ENCODE results near the gene CDC42BPB. TPM values are rescaled to one million over a fixed set of nuclear protein-coding genes. Genes with fewer than 3 reads are reported as not detected.

CDC42BPB gene
- total RNA-seq, 6 donors from 2014 or later = 108 to 268 (median 124) TPM

GRCh38 chr14:102885737-102886447 is 171.5 kb downstream of the CDC42BPB start:
- Histone ChIP-seq H3K4me3 (no peak overlapping the region), H3K27ac (no peak overlapping the region), H3K27me3 (no peaks in the 10 kb centered on the region), H3K4me1 (no peaks in the 10 kb centered on the region), H3K36me3 (peaks cover 0 to 42% (median 11%) of the 10 kb centered on the region in 4 donors), H3K9me3 (no peaks in the 10 kb centered on the region)
- ATAC-seq (ENCODE audit: low FRiP score in 2 of 2) (no peak), DNase-seq (no peak)
- 95 to 97% methylated on average over 21 to 22 of the region's 22 CpGs for WGBS, 2 donors
- TF ChIP-seq POLR2A (IDR thresholded peaks at IDR 0.05) (no peak), CTCF (IDR thresholded peaks at IDR 0.05) (no peak), EP300 (IDR thresholded peaks at IDR 0.05) (no peak), POLR2AphosphoS5 (IDR thresholded peaks at IDR 0.05) (no peak)

GRCh38 chr14:102883554-102883953 is 173.8 kb downstream of the CDC42BPB start:
- H3K27ac ChIP-seq = no peak overlapping the region
- ATAC-seq (ENCODE audit: low FRiP score in 2 of 2) (no peak), DNase-seq (no peak)
- WGBS, 2 donors = 95 to 98% methylated on average over 14 of the region's 14 CpGs
- H3K27me3 ChIP-seq = no peaks in the 10 kb centered on the region
- H3K9me3 ChIP-seq = no peaks in the 10 kb centered on the region
- H3K36me3 ChIP-seq = peaks cover 0 to 32% (median 10%) of the 10 kb centered on the region in 4 donors
- no peak for TF ChIP-seq EP300 (IDR thresholded peaks at IDR 0.05)
- no peak for TF ChIP-seq POLR2AphosphoS5 (IDR thresholded peaks at IDR 0.05)
- TF ChIP-seq CTCF (IDR thresholded peaks at IDR 0.05) = no peak
- no peak overlapping the region for H3K4me3 ChIP-seq
- peaks cover 0 to 10% (median 0%) of the 10 kb centered on the region in 4 donors for H3K4me1 ChIP-seq

- peaks cover 0 to 30% (median 10%) of the 10 kb centered on the region in 4 donors for H3K36me3 ChIP-seq
- TF ChIP-seq CTCF (IDR thresholded peaks at IDR 0.05) = no peak
- no peak for TF ChIP-seq POLR2A (IDR thresholded peaks at IDR 0.05)
- no peaks in the 10 kb centered on the region for H3K9me3 ChIP-seq
- peaks cover 0 to 11% (median 0%) of the 10 kb centered on the region in 4 donors for H3K4me1 ChIP-seq
- ATAC-seq (ENCODE audit: low FRiP score in 2 of 2) (no peak), DNase-seq (no peak)
- no peaks in the 10 kb centered on the region for H3K27me3 ChIP-seq
- no peak overlapping the region for H3K27ac ChIP-seq
- 94 to 96% methylated on average over 5 of the region's 5 CpGs for WGBS, 2 donors
- no peak overlapping the region for H3K4me3 ChIP-seq
These were observed 174.2 kb downstream of the CDC42BPB start for GRCh38 chr14:102883089-102883541.

Other genes starting within 250 kb of the CDC42BPB start
- gene AMN, start 134.9 kb downstream of the CDC42BPB start, total RNA-seq = 10 to 100 TPM; 14.9 to 56.6 (median 31.6) TPM
- not detected for gene LBHD2, start 26.7 kb upstream of the CDC42BPB start, total RNA-seq
- gene EXOC3L4, start 37.2 kb upstream of the CDC42BPB start, total RNA-seq = 1 to 10 TPM in 5 of 6 donors, under 1 TPM in 1; 0.30 to 7.6 (median 2.9) TPM
- 100 to 1,000 TPM in 4 of 6 donors, 10 to 100 TPM in 2; 51.2 to 542 (median 229) TPM for gene TNFAIP2, start 65.9 kb upstream of the CDC42BPB start, total RNA-seq

Data from upper lobe of left lung (tissue), 6 donors.